ENCODE results near the gene CELF4.

CELF4 gene

GRCh38 chr18:37432436-37433195, 133.0 kb downstream of the CELF4 start:
- no peak for DNase-seq

GRCh38 chr18:37430357-37431076, 135.1 kb downstream of the CELF4 start:
- no peak for DNase-seq

GRCh38 chr18:37429791-37430190, 135.8 kb downstream of the CELF4 start:
- no peak for DNase-seq

- DNase-seq = no peak
These were observed 137.2 kb downstream of the CELF4 start for GRCh38 chr18:37428288-37428974.

DNA sequence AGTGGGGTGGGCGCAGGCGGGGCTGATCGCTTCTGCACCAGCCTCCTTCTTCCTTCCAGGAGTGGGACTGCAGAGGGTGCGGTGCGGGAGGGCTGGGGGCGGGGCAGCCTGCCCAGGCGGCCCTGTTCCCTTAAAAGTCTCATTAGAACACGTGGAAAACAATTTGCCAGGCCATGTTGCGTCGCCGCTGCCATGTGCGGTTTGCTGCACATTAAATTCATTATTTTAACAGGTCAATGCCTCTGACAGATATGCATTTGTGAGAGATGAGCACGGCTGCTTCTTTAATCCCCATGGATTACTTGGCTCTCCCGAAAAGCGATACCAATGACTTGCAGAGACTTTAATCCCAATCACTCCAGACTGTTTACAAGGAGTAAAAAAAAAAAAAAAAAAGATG, 139.0 kb downstream of the CELF4 start:
- no peak for DNase-seq

- DNase-seq = no peak
These were observed 140.4 kb downstream of the CELF4 start for GRCh38 chr18:37425222-37425621.

DNA sequence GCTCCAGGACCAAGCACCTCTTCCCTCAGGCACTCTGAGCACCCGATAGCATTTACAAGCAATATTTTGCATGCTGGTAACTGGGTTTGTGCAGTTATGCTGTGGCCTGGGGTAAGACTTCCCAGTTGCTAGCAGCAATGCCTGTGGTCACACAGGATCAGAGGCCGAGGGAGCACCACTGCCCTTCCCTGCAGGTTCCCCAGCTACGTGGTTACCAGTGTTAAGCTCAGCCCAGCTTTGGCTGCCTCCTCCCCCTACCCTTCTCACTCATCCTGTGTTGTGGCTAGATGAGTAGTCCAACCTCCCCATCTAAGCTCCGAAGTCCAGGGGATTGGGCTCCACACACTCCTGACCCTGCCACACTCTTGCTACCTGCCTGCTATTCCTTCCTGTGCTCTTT, 141.1 kb downstream of the CELF4 start:
- DNase-seq = no peak

GRCh38 chr18:37422596-37422995, 143.0 kb downstream of the CELF4 start:
- DNase-seq = no peak

DNA sequence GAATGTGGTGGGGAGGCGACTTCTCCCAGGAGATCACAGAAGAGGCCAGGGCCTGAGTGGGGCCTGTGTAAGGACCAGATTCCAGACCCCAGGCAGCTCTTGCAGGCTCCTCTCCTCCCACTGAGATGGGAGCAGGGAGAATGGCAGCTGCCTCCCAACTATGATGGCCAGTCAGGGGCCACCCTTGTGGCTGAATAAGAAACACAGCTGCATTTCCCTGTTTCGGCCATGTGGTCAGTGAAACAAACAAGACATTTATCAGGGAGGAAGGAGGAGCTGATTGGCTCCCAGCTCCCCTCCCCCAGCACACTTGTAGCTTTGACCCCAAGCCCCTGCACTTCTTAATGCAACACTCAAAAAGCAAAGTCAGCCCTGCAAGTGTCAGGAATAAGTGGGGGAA, 143.5 kb downstream of the CELF4 start:
- no peak for DNase-seq

- no peak for DNase-seq
These were observed 144.1 kb downstream of the CELF4 start for GRCh38 chr18:37421341-37422077.

- no peak for DNase-seq
These were observed 145.2 kb downstream of the CELF4 start for GRCh38 chr18:37420315-37420880.

DNA sequence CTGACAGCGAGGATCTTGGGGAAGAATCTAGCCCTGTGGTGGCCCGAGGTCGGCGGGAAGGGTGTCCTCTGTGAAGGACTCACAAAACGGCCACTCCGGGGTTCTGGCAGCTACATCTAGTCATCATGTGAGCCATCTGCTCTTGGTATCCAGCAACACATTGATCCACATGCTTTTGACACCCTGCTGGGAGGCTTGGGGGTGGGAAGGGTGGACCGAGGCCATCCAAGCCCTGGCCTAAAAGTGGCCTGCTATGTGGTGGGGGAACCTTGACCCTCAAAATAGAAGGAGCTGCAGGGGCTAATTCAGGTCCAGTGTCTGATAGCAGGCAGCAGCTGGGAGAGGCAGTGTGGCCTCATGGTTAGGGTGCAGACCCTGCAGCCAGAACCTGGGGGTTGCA, 145.7 kb downstream of the CELF4 start:
- no peak for DNase-seq

DNA sequence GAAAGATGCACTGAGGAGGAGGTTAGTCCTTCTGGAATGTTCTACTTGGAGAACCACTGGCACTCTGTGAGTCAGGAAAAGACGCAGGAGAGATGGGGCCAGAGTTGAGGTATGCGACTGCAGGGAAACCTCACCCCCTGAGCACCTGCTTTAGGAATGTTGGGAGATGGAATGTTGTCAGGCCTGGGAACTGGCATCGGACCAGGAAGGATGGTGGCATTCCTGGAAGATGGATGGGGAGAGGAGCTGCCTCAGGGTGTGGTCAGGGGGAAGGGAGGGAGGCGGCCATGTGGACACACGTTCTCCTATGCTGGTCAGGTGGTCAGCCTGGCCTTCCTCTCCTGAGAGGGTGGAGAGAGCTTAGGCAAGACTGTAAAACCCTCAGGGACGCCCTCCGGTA, 146.3 kb downstream of the CELF4 start:
- no peak for DNase-seq

GRCh38 chr18:37414816-37415215, 150.8 kb downstream of the CELF4 start:
- DNase-seq = no peak

DNA sequence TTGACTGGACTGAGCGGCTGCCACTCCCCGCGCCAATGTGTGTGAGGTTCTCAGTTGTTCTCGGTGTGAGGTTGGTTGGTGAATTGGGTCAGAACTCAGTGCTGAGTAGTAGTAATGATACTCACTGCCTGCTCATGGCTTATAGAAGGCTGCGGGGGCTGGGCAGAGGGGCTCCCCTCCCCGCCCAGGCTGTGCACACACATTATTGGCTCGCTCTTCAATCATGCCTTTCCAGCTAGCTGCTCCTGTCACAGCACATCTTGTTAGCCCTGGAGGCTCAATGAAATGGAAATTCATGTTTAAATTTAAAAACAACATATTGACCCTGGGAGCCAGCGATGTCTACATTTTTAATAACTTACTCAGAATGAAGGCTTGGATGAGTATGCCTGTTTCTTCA, 152.8 kb downstream of the CELF4 start:
- no peak for DNase-seq

DNA sequence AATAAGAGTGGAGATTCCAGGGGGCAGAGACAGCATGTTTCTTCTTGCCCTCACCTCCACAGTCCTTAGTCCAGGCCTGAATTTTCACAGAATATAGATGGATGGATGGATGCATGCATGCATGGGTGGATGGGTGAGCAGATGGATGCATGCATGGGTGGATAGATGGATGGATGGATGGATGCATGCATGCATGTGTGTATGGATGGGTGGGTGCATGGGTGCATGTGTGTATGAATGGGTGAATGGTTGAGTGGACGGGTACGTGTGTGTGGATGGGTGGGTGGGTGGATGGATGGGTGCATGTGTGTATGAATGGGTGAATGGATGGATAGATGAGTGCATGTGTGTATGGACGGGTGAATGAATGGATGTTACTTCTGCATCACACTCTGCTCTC, 153.3 kb downstream of the CELF4 start:
- DNase-seq = no peak

GRCh38 chr18:37409878-37410277, 155.7 kb downstream of the CELF4 start:
- DNase-seq = no peak

- no peak for DNase-seq
These were observed 156.8 kb downstream of the CELF4 start for GRCh38 chr18:37408676-37409265.

- DNase-seq = no peak
These were observed 158.0 kb downstream of the CELF4 start for GRCh38 chr18:37407571-37407970.

- no peak for DNase-seq
These were observed 159.8 kb downstream of the CELF4 start for GRCh38 chr18:37405772-37406171.

- DNase-seq = no peak
These were observed 160.4 kb downstream of the CELF4 start for GRCh38 chr18:37405229-37405628.

GRCh38 chr18:37403788-37404187, 161.8 kb downstream of the CELF4 start:
- no peak for DNase-seq

All from stimulated activated CD4-positive, alpha-beta T cell treated with anti-CD3 and anti-CD28 coated beads, Interleukin-4, amount 100 ng/mL, for 1 hour (primary cell).